Measurements from ENCODE around the gene LTBP1. TPM values are rescaled to one million over a fixed set of nuclear protein-coding genes. Genes with fewer than 3 reads are reported as not detected.

Gene LTBP1
- total and polyA plus RNA-seq, 2 experiments from 2014 or later: 157 to 211 TPM

DNA sequence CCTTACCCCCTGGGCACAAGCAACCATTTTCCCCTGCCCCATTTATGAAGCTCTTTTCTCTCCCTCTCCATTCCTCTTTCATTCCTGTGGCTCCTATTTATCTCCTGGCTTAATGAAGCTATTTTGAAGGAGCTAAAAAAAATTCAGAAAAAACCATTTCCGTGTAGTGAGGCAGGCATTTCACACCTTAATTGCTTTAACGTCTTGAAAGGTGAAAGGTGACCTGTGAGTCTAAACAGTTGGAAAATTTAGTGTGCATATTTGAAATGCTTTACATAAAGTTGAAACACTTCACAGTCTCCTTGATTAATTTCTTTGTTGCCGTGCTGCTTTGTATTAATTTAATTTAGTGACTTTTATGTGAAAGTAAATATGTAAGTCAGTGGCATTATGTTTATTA is 83.6 kb downstream of the LTBP1 start:
- no peak overlapping the region for H3K4me2 ChIP-seq (ENCODE audit: unreplicated experiment)
- H2AFZ ChIP-seq: no peak overlapping the region
- H3K27ac ChIP-seq: no peak overlapping the region
- peaks cover 12% of the 10 kb centered on the region for H3K4me1 ChIP-seq (ENCODE audit: insufficient read depth)
- no peaks in the 10 kb centered on the region for H3K9me2 ChIP-seq (ENCODE audit: insufficient read depth)
- H3K4me3 ChIP-seq: no peak overlapping the region
- H3K36me3 ChIP-seq (ENCODE audit: low read depth): no peaks in the 10 kb centered on the region
- 83 to 87% methylated on average over 3 of the region's 3 CpGs for WGBS, 2 experiments (ENCODE audit: low coverage in 1 of 2, low lambda C conversion rate in 2 of 2, missing lambda C conversion rate in 2 of 2)
- H3F3A ChIP-seq (ENCODE audit: insufficient read depth): no peaks in the 10 kb centered on the region
- no peaks in the 10 kb centered on the region for H3K79me2 ChIP-seq (ENCODE audit: insufficient read depth)
- in situ Hi-C loops (cut with MboI): loop anchor here (5.0 to 25.0 kb wide), 3 partner anchors 258 to 557 kb away; partner anchors contain the start of gene FAM98A
- no peaks in the 10 kb centered on the region for H3K27me3 ChIP-seq (replicated peaks; ENCODE audit: insufficient read depth)
- TF ChIP-seq EZH2 (IDR thresholded peaks at IDR 0.05; ENCODE audit: insufficient read depth, poor library complexity, severe bottlenecking) (no peak), EZH2phosphoT487 (IDR thresholded peaks at IDR 0.05; ENCODE audit: insufficient read depth, low read depth) (no peak)
- no peak overlapping the region for H3K9ac ChIP-seq
- no peaks in the 10 kb centered on the region for H4K20me1 ChIP-seq (ENCODE audit: insufficient read depth)
- H3K9me3 ChIP-seq (ENCODE audit: low read depth): no peaks in the 10 kb centered on the region
- no peak for DNase-seq

DNA sequence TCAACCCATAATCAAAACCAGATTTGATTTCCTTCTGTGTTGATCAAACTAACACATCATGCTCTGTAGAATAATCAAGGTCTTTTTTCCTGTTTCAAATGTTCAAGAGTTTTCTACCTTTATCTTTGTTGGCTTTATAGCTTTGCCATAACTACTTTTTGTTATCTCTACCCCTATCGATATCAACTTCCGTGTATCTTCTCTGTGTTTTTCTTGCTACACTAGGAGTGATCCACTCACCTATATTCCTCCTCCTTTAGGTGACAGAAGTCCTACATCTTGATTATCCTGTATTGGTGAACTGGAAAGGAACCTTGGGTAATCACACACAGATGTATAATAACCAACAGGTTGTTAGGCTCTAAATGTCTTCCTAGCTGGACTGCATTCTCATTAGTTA is 85.5 kb downstream of the LTBP1 start:
- TF ChIP-seq EZH2 (IDR thresholded peaks at IDR 0.05; ENCODE audit: insufficient read depth, poor library complexity, severe bottlenecking) (no peak), EZH2phosphoT487 (IDR thresholded peaks at IDR 0.05; ENCODE audit: insufficient read depth, low read depth) (no peak)
- Histone ChIP-seq H3K27me3 (replicated peaks; ENCODE audit: insufficient read depth) (no peaks in the 10 kb centered on the region), H3K27ac (no peak overlapping the region), H3K4me1 (ENCODE audit: insufficient read depth) (peaks cover 12% of the 10 kb centered on the region), H3K9me2 (ENCODE audit: insufficient read depth) (no peaks in the 10 kb centered on the region), H3K9ac (no peak overlapping the region), H3K79me2 (ENCODE audit: insufficient read depth) (no peaks in the 10 kb centered on the region), H3K4me3 (no peak overlapping the region), H3K4me2 (ENCODE audit: unreplicated experiment) (no peak overlapping the region), H3K36me3 (ENCODE audit: low read depth) (no peaks in the 10 kb centered on the region), H2AFZ (no peak overlapping the region), H4K20me1 (ENCODE audit: insufficient read depth) (no peaks in the 10 kb centered on the region), H3F3A (ENCODE audit: insufficient read depth) (no peaks in the 10 kb centered on the region), H3K9me3 (ENCODE audit: low read depth) (no peaks in the 10 kb centered on the region)
- in situ Hi-C loops (cut with MboI): loop anchor here (5.0 to 25.0 kb wide), 3 partner anchors 260 to 555 kb away; partner anchors contain the start of gene FAM98A
- 81 to 97% methylated on average over 2 of the region's 2 CpGs for whole genome bisulfite sequencing, 2 experiments (ENCODE audit: low coverage in 1 of 2, low lambda C conversion rate in 2 of 2, missing lambda C conversion rate in 2 of 2)
- no peak for DNase-seq

DNA sequence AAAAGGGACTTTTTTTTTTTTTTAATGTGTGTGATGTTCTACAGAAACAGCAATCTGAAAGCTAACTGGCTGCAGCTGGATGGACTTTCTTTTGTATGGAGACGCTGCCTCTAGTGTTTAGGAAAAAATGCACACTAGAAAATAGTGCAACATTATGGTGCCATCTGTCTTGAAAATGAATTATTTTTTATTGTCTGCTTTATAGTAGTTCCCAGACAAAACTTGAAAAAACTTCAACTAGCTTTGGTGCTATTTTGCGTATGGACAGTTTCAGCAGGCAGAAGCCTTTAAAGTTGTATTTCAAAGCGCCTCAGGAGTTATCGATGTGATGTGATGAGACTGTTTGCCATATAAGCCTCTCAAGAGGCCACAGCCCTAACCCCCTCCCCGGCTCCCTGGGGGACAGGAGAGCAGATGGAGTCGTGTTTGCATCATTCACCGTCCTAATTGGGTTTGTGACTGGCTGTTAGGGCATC is 86.9 kb downstream of the LTBP1 start:
- Histone ChIP-seq H3K9me3 (ENCODE audit: low read depth) (no peaks in the 10 kb centered on the region), H3K9me2 (ENCODE audit: insufficient read depth) (no peaks in the 10 kb centered on the region), H3K4me3 (peak overlapping the region; percentile 69), H3K36me3 (ENCODE audit: low read depth) (no peaks in the 10 kb centered on the region), H3K27me3 (replicated peaks; ENCODE audit: insufficient read depth) (no peaks in the 10 kb centered on the region), H3K4me2 (ENCODE audit: unreplicated experiment) (peak overlapping the region; percentile 90), H3K79me2 (ENCODE audit: insufficient read depth) (no peaks in the 10 kb centered on the region), H3K4me1 (ENCODE audit: insufficient read depth) (peaks cover 12% of the 10 kb centered on the region), H3K27ac (no peak overlapping the region), H3K9ac (peak overlapping the region; percentile 63), H3F3A (ENCODE audit: insufficient read depth) (no peaks in the 10 kb centered on the region), H4K20me1 (ENCODE audit: insufficient read depth) (no peaks in the 10 kb centered on the region), H2AFZ (peak overlapping the region; percentile 81)
- DNase-seq: peak; percentile 76
- WGBS, 2 experiments (ENCODE audit: low coverage in 1 of 2, low lambda C conversion rate in 2 of 2, missing lambda C conversion rate in 2 of 2): 5 to 12% methylated on average over 7 of the region's 7 CpGs
- in situ Hi-C loops (cut with MboI): loop anchor here (5.0 to 25.0 kb wide), 3 partner anchors 261 to 554 kb away; partner anchors contain the start of gene FAM98A
- TF ChIP-seq EZH2phosphoT487 (IDR thresholded peaks at IDR 0.05; ENCODE audit: insufficient read depth, low read depth) (no peak), EZH2 (IDR thresholded peaks at IDR 0.05; ENCODE audit: insufficient read depth, poor library complexity, severe bottlenecking) (no peak)

DNA sequence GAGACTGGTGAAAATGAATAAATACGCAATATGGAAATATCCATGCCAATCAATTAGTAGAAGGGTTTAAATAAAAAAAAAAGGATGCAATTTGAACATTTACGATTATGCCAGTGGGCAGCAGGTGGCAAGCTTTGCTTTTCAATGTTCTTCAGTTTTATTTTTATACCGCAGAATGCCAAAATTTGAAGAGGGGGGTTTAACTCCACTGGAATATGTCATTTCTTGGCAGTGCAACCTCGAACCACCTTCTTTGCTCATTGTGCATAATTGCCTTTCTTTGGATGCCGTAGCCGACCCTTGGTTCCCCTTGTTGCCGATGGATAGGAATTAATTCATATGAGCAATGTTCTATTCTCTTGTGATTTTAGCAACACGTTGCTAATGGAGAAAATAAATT is 88.0 kb downstream of the LTBP1 start:
- Histone ChIP-seq H3K79me2 (ENCODE audit: insufficient read depth) (no peaks in the 10 kb centered on the region), H2AFZ (no peak overlapping the region), H3K9me2 (ENCODE audit: insufficient read depth) (no peaks in the 10 kb centered on the region), H3K4me2 (ENCODE audit: unreplicated experiment) (peak overlapping the region; percentile 79), H3K27ac (no peak overlapping the region), H3K36me3 (ENCODE audit: low read depth) (no peaks in the 10 kb centered on the region), H3K9ac (peak overlapping the region; percentile 14; the same call in 1 of the 2 replicates), H3K27me3 (replicated peaks; ENCODE audit: insufficient read depth) (no peaks in the 10 kb centered on the region), H3K4me1 (ENCODE audit: insufficient read depth) (peaks cover 12% of the 10 kb centered on the region), H3K4me3 (peak overlapping the region; percentile 64), H4K20me1 (ENCODE audit: insufficient read depth) (no peaks in the 10 kb centered on the region), H3K9me3 (ENCODE audit: low read depth) (no peaks in the 10 kb centered on the region), H3F3A (ENCODE audit: insufficient read depth) (no peaks in the 10 kb centered on the region)
- in situ Hi-C loops (cut with MboI): loop anchor here (5.0 to 25.0 kb wide), 4 partner anchors 233 to 553 kb away; partner anchors contain the start of gene FAM98A
- 1 to 4% methylated on average over 8 of the region's 8 CpGs for WGBS, 2 experiments (ENCODE audit: low coverage in 1 of 2, low lambda C conversion rate in 2 of 2, missing lambda C conversion rate in 2 of 2)
- no peak for TF ChIP-seq EZH2phosphoT487 (IDR thresholded peaks at IDR 0.05; ENCODE audit: insufficient read depth, low read depth)
- no peak for TF ChIP-seq EZH2 (IDR thresholded peaks at IDR 0.05; ENCODE audit: insufficient read depth, poor library complexity, severe bottlenecking)
- peak; percentile 81 for DNase-seq
